Endothelial cell of umbilical vein (primary cell): Measurements from ENCODE around the gene MYH7. TPM values are rescaled to one million over a fixed set of nuclear protein-coding genes. Genes with fewer than 3 reads are reported as not detected.

Source experiments
- BruUV-seq: library from RNA; stranded (reverse); fragments of 400-500 nt; replicated peaks from 2 replicates; lab custom pipeline; 2021; lab: Mats Ljungman, UMichigan
- CTCF ChIA-PET: fragments of 300-600, 350-600 bp; sonication (Branson Sonifier 250); formaldehyde crosslinking; loops from one replicate; lab custom pipeline; 2021; ENCODE audit warnings: antibody characterized with exemption, inconsistent platforms; lab: Charles Lee
- POLR2A ChIA-PET: fragments of 300-600, 350-600 bp; sonication (Branson Sonifier 250); formaldehyde crosslinking; loops from one replicate; lab custom pipeline; 2021; ENCODE audit warnings: antibody characterized with exemption, inconsistent platforms; lab: Charles Lee
- DNase-seq: peaks from one replicate; pipeline ENCODE4 v3.0.0-alpha.2; 2011; ENCODE audit warnings: low read depth, low spot score
- FAIRE-seq: peaks from 2 replicates; lab custom pipeline; 2011; peaks lifted over from hg19 to GRCh38; lab: Jason Lieb, UNC
- H2AFZ ChIP-seq: 2 replicates; pipeline ENCODE4 v1.6.0; 2012; ENCODE audit warnings: low read depth, low read length, control low read depth, inconsistent platforms
- H3K27ac ChIP-seq: 2 replicates; pipeline ENCODE4 v1.5.1; 2011; ENCODE audit warnings: low read depth, mild to moderate bottlenecking, control low read depth, low read length, moderate library complexity; ENCODE audit not compliant: insufficient read depth
- H3K27me3 ChIP-seq, 2 experiments: 2 replicates each; pipeline versions ENCODE4 v1.6.0 to v1.6.1; 2011; ENCODE audit warnings: low read length in 2 of 2, mixed read lengths in 1 of 2; ENCODE audit not compliant: control insufficient read depth in 2 of 2, insufficient read depth in 2 of 2
- H3K36me3 ChIP-seq, 2 experiments: 2 replicates in 1 of 2; 3 replicates in 1 of 2; pipeline ENCODE4 v1.5.1; 2011; ENCODE audit warnings: low read length in 2 of 2, mild to moderate bottlenecking in 1 of 2, moderate library complexity in 1 of 2; ENCODE audit not compliant: control insufficient read depth in 2 of 2, insufficient read depth in 2 of 2; ENCODE audit errors: extremely low read depth in 1 of 2
- H3K4me1 ChIP-seq: 3 replicates; pipeline ENCODE4 v1.5.1; 2011; ENCODE audit warnings: mild to moderate bottlenecking, low read length; ENCODE audit not compliant: control insufficient read depth, insufficient read depth; ENCODE audit errors: extremely low read depth
- H3K4me2 ChIP-seq: 2 replicates; pipeline ENCODE4 v1.6.1; 2011; ENCODE audit warnings: low read length, control low read depth, mixed read lengths; ENCODE audit not compliant: insufficient read depth
- H3K4me3 ChIP-seq, 3 experiments: fragments of 200-600 bp in 1 of 3; sonication (generic), shearing (Covaris generic) in 1 of 3; replicated peaks in 1 of 3; 2 replicates each; pipeline ENCODE4 v1.5.1; 2011 to 2016; ENCODE audit warnings: control low read depth in 3 of 3, low read length in 3 of 3, mild to moderate bottlenecking in 2 of 3, inconsistent platforms in 1 of 3, low read depth in 1 of 3, moderate library complexity in 1 of 3; ENCODE audit not compliant: insufficient read depth in 1 of 3
- H3K79me2 ChIP-seq: 2 replicates; pipeline ENCODE4 v1.6.0; 2012; ENCODE audit warnings: low read length, inconsistent platforms; ENCODE audit not compliant: control insufficient read depth, insufficient read depth
- H3K9ac ChIP-seq: replicated peaks from 2 replicates; pipeline ENCODE3; 2011; ENCODE audit warnings: low read length, control low read depth; ENCODE audit not compliant: insufficient read depth; ENCODE audit errors: extremely low read depth
- H3K9me1 ChIP-seq: replicated peaks from 3 replicates; pipeline ENCODE4 v1.6.0; 2011; ENCODE audit warnings: mild to moderate bottlenecking, low read length; ENCODE audit not compliant: control insufficient read depth, insufficient read depth; ENCODE audit errors: extremely low read depth
- H3K9me3 ChIP-seq: replicated peaks from 2 replicates; pipeline ENCODE4 v1.5.1; 2012; ENCODE audit warnings: low read length, inconsistent platforms; ENCODE audit not compliant: control insufficient read depth, insufficient read depth
- H4K20me1 ChIP-seq: replicated peaks from 2 replicates; pipeline ENCODE3; 2011; ENCODE audit warnings: mild to moderate bottlenecking, low read length; ENCODE audit not compliant: control insufficient read depth, insufficient read depth; ENCODE audit errors: extremely low read depth
- CTCF ChIP-seq, 2 donors: IDR thresholded peaks; 1 replicate in 1 of 2; 2 replicates in 1 of 2; pipeline ENCODE4 v1.5.1; 2011; ENCODE audit warnings: low read length in 2 of 2, mild to moderate bottlenecking in 2 of 2, moderate library complexity in 2 of 2, control low read depth in 1 of 2, inconsistent platforms in 1 of 2, low read depth in 1 of 2; ENCODE audit not compliant: insufficient read depth in 1 of 2; ENCODE audit errors: extremely low read depth in 1 of 2
- EZH2 ChIP-seq: IDR thresholded peaks from 2 replicates; pipeline ENCODE4 v1.6.1; 2012; ENCODE audit warnings: borderline replicate concordance, low read depth, mild to moderate bottlenecking, moderate library complexity, low read length, inconsistent platforms; ENCODE audit not compliant: severe bottlenecking
- FOS ChIP-seq: IDR thresholded peaks from 2 replicates; pipeline ENCODE4 v1.6.1; 2011; ENCODE audit warnings: mild to moderate bottlenecking, low read length, moderate library complexity, borderline replicate concordance; ENCODE audit not compliant: insufficient read depth
- GATA2 ChIP-seq: IDR thresholded peaks from 2 replicates; pipeline ENCODE4 v1.7.0; 2011; ENCODE audit warnings: low read depth, mild to moderate bottlenecking, moderate library complexity, mixed read lengths, low read length; ENCODE audit not compliant: insufficient read length, insufficient read depth
- JUN ChIP-seq: IDR thresholded peaks from 2 replicates; pipeline ENCODE4 v1.6.1; 2011; ENCODE audit warnings: borderline replicate concordance, low read depth; ENCODE audit not compliant: insufficient read length, insufficient read depth
- MAX ChIP-seq: IDR thresholded peaks from 2 replicates; pipeline ENCODE4 v1.6.1; 2011; ENCODE audit not compliant: insufficient read depth, insufficient read length
- MYC ChIP-seq: IDR thresholded peaks from one replicate; pipeline ENCODE4 v1.6.1; 2011; ENCODE audit warnings: mild to moderate bottlenecking, low read depth, low read length
- POLR2A ChIP-seq: IDR thresholded peaks from 2 replicates; pipeline ENCODE4 v1.6.1; 2012; ENCODE audit warnings: low read depth, mild to moderate bottlenecking, control low read depth, low read length
- POLR2AphosphoS5 ChIP-seq: IDR thresholded peaks from 2 replicates; pipeline ENCODE4 v1.6.1; 2012; ENCODE audit warnings: low read depth, mild to moderate bottlenecking, control low read depth, low read length, moderate library complexity; ENCODE audit not compliant: insufficient read depth
- dilution Hi-C: fragments of 300-500 bp; cut with MboI; formaldehyde crosslinking; loops from one replicate; pipeline ENCODE4 v1.15.0; 2019; ENCODE audit warnings: low sequenced_read_pairs; ENCODE audit not compliant: extremely low pct_ligation_motif_present
- intact Hi-C: fragments of 100-400 bp; cut with micrococcal nuclease; formaldehyde crosslinking; loops from one replicate; pipeline ENCODE4 v1.10.0; 2022
- polyA plus RNA-seq, 4 experiments: library from polyadenylated mRNA; depleted of rRNA in 3 of 4; stranded (reverse) in 3 of 4; unstranded in 1 of 4; fragments of >200 nt; gene quantifications; 2 replicates each; pipeline versions ENCODE4 v1.2.1 to v1.2.3, GENCODE V29; 2011 to 2012; ENCODE audit warnings: missing spikeins in 1 of 4
- total RNA-seq: library from RNA; stranded (reverse); gene quantifications from 2 replicates; pipeline ENCODE4 v1.2.3, GENCODE V29; 2021

MYH7 gene
- total and polyA plus RNA-seq, 2 donors (not counting 3 experiments of a cell fraction or from before 2014, with no cell fraction given): not detected

GRCh38 chr14:23439107-23439835 lies 3.8 kb upstream of the MYH7 start:
- Histone ChIP-seq H3K4me2 (no peak overlapping the region), H3K27me3 (no peaks in the 10 kb centered on the region), H3K9me3 (no peaks in the 10 kb centered on the region), H3K27ac (no peak overlapping the region), H3K79me2 (no peaks in the 10 kb centered on the region), H3K36me3 (no peaks in the 10 kb centered on the region), H2AFZ (no peak overlapping the region), H3K9me1 (no peaks in the 10 kb centered on the region), H3K4me3 (no peak overlapping the region), H4K20me1 (no peaks in the 10 kb centered on the region), H3K9ac (no peak overlapping the region), H3K4me1 (no peaks in the 10 kb centered on the region)
- ChIA-PET POLR2A (no interaction called here), CTCF (interaction anchor here (0.7 kb wide), 1 partner anchor 71 kb away, joined by 3 read pairs; no protein-coding TSS in a partner anchor)
- DNase-seq: no peak
- dilution Hi-C loops (no loop called here), intact Hi-C loops (no loop called here)
- FAIRE-seq: no peak
- no TSS peak for BruUV-seq
- no peak for TF ChIP-seq POLR2AphosphoS5
- TF ChIP-seq POLR2A: no peak
- no peak for TF ChIP-seq MAX
- no peak for TF ChIP-seq GATA2
- no peak for TF ChIP-seq MYC
- no peak for TF ChIP-seq EZH2
- TF ChIP-seq FOS: no peak
- no peak for TF ChIP-seq JUN
- no peak for TF ChIP-seq CTCF (IDR thresholded peaks at IDR 0.05; ENCODE audit: extremely low read depth in 1 of 2, insufficient read depth in 1 of 2, low read depth in 1 of 2, low read length in 2 of 2)
